ENCODE results near the gene MMAB. TPM values are rescaled to one million over a fixed set of nuclear protein-coding genes. Genes with fewer than 3 reads are reported as not detected.

MMAB gene
- total and polyA plus RNA-seq, 4 donors, result 47.1 to 101 (median 77.1) TPM

GRCh38 chr12:109535863-109536250 lies 37.4 kb downstream of the MMAB start:
- 89% methylated on average over 5 of the region's 5 CpGs for WGBS
- no peak overlapping the region for H3K4me3 ChIP-seq (ENCODE audit: low read depth in 1 of 3, low read length in 3 of 3)
- no peak for DNase-seq (ENCODE audit: low spot score)
- no peak overlapping the region for H3K27ac ChIP-seq (ENCODE audit: low read depth in 1 of 2, low read length in 2 of 2)
- TF ChIP-seq, protein P1, sequence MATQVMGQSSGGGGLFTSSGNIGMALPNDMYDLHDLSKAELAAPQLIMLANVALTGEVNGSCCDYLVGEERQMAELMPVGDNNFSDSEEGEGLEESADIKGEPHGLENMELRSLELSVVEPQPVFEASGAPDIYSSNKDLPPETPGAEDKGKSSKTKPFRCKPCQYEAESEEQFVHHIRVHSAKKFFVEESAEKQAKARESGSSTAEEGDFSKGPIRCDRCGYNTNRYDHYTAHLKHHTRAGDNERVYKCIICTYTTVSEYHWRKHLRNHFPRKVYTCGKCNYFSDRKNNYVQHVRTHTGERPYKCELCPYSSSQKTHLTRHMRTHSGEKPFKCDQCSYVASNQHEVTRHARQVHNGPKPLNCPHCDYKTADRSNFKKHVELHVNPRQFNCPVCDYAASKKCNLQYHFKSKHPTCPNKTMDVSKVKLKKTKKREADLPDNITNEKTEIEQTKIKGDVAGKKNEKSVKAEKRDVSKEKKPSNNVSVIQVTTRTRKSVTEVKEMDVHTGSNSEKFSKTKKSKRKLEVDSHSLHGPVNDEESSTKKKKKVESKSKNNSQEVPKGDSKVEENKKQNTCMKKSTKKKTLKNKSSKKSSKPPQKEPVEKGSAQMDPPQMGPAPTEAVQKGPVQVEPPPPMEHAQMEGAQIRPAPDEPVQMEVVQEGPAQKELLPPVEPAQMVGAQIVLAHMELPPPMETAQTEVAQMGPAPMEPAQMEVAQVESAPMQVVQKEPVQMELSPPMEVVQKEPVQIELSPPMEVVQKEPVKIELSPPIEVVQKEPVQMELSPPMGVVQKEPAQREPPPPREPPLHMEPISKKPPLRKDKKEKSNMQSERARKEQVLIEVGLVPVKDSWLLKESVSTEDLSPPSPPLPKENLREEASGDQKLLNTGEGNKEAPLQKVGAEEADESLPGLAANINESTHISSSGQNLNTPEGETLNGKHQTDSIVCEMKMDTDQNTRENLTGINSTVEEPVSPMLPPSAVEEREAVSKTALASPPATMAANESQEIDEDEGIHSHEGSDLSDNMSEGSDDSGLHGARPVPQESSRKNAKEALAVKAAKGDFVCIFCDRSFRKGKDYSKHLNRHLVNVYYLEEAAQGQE (IDR thresholded peaks at IDR 0.05), result no peak
- TF ChIP-seq GABPA (IDR thresholded peaks at IDR 0.05 in 1 of 2, conservative IDR thresholded peaks at IDR 0.05 in 1 of 2) (no peak), EGR1 (IDR thresholded peaks at IDR 0.05; ENCODE audit: low read depth in 2 of 2) (no peak), SP1 (IDR thresholded peaks at IDR 0.05) (no peak), ZBTB33 (IDR thresholded peaks at IDR 0.05) (no peak), RXRA (IDR thresholded peaks at IDR 0.05) (no peak), FOXA1 (IDR thresholded peaks at IDR 0.05) (no peak), HNF4A (conservative IDR thresholded peaks at IDR 0.05) (no peak), MAX (IDR thresholded peaks at IDR 0.05) (no peak), NR2F2 (IDR thresholded peaks at IDR 0.05) (no peak), RAD21 (IDR thresholded peaks at IDR 0.05) (no peak), ATF3 (IDR thresholded peaks at IDR 0.05) (no peak), HNF4G (IDR thresholded peaks at IDR 0.05) (no peak), YY1 (IDR thresholded peaks at IDR 0.05) (no peak), FOXA2 (IDR thresholded peaks at IDR 0.05) (no peak), TAF1 (conservative IDR thresholded peaks at IDR 0.05) (no peak), JUND (IDR thresholded peaks at IDR 0.05) (no peak)
- TF ChIP-seq, protein P2, sequence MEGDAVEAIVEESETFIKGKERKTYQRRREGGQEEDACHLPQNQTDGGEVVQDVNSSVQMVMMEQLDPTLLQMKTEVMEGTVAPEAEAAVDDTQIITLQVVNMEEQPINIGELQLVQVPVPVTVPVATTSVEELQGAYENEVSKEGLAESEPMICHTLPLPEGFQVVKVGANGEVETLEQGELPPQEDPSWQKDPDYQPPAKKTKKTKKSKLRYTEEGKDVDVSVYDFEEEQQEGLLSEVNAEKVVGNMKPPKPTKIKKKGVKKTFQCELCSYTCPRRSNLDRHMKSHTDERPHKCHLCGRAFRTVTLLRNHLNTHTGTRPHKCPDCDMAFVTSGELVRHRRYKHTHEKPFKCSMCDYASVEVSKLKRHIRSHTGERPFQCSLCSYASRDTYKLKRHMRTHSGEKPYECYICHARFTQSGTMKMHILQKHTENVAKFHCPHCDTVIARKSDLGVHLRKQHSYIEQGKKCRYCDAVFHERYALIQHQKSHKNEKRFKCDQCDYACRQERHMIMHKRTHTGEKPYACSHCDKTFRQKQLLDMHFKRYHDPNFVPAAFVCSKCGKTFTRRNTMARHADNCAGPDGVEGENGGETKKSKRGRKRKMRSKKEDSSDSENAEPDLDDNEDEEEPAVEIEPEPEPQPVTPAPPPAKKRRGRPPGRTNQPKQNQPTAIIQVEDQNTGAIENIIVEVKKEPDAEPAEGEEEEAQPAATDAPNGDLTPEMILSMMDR (IDR thresholded peaks at IDR 0.05; ENCODE audit: low read depth, low read length, missing input control), result no peak
- H3K27me3 ChIP-seq (ENCODE audit: control insufficient read depth in 4 of 4, insufficient read depth in 4 of 4, low read length in 3 of 4), result no peaks in the 10 kb centered on the region
- H3K36me3 ChIP-seq (ENCODE audit: control insufficient read depth in 4 of 4, insufficient read depth in 3 of 4, low read depth in 1 of 4, low read length in 3 of 4), result peaks cover 0 to 38% (median 13%) of the 10 kb centered on the region in 4 donors
- no peak overlapping the region for H3K9ac ChIP-seq (ENCODE audit: low read depth in 1 of 2, low read length in 2 of 2)
- no peaks in the 10 kb centered on the region for H3K9me3 ChIP-seq (ENCODE audit: control insufficient read depth in 4 of 4, low read length in 3 of 4)
- H3K4me1 ChIP-seq (ENCODE audit: control insufficient read depth in 4 of 4, insufficient read depth in 4 of 4, low read length in 3 of 4), result no peaks in the 10 kb centered on the region
